PFSK-1 (cell line): ENCODE results near the gene ABCB8.

ENCODE experiments used
- POLR2AphosphoS5 ChIP-seq: IDR thresholded peaks from 2 replicates; pipeline ENCODE4 v1.6.1; 2012; ENCODE audit warnings: low read depth, mild to moderate bottlenecking, control low read depth, low read length, moderate library complexity
- TAF1 ChIP-seq: IDR thresholded peaks from 2 replicates; pipeline ENCODE4 v1.6.1; 2012; ENCODE audit warnings: low read length, control low read depth, borderline replicate concordance; ENCODE audit not compliant: insufficient read depth
- TF ChIP-seq, protein P1 (sequence below), 2 experiments: IDR thresholded peaks; 2 replicates each; pipeline versions ENCODE4 v1.6.1 to v1.8.0; 2011 to 2012; ENCODE audit warnings: low read depth in 2 of 2, low read length in 2 of 2, control low read depth in 1 of 2, inconsistent platforms in 1 of 2, mild to moderate bottlenecking in 1 of 2, moderate library complexity in 1 of 2; ENCODE audit not compliant: insufficient read depth in 1 of 2

- TF ChIP-seq POLR2AphosphoS5 (no peak), TAF1 (no peak)
- TF ChIP-seq, protein P1, sequence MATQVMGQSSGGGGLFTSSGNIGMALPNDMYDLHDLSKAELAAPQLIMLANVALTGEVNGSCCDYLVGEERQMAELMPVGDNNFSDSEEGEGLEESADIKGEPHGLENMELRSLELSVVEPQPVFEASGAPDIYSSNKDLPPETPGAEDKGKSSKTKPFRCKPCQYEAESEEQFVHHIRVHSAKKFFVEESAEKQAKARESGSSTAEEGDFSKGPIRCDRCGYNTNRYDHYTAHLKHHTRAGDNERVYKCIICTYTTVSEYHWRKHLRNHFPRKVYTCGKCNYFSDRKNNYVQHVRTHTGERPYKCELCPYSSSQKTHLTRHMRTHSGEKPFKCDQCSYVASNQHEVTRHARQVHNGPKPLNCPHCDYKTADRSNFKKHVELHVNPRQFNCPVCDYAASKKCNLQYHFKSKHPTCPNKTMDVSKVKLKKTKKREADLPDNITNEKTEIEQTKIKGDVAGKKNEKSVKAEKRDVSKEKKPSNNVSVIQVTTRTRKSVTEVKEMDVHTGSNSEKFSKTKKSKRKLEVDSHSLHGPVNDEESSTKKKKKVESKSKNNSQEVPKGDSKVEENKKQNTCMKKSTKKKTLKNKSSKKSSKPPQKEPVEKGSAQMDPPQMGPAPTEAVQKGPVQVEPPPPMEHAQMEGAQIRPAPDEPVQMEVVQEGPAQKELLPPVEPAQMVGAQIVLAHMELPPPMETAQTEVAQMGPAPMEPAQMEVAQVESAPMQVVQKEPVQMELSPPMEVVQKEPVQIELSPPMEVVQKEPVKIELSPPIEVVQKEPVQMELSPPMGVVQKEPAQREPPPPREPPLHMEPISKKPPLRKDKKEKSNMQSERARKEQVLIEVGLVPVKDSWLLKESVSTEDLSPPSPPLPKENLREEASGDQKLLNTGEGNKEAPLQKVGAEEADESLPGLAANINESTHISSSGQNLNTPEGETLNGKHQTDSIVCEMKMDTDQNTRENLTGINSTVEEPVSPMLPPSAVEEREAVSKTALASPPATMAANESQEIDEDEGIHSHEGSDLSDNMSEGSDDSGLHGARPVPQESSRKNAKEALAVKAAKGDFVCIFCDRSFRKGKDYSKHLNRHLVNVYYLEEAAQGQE (IDR thresholded peaks at IDR 0.05; ENCODE audit: insufficient read depth in 1 of 2, low read depth in 2 of 2, low read length in 2 of 2): no peak
Observed at GRCh38 chr7:151035026-151035717, 6.9 kb downstream of the ABCB8 start.
